H1 (cell line): ENCODE measurements around the gene FSIP1. TPM values are rescaled to one million over a fixed set of nuclear protein-coding genes. Genes with fewer than 3 reads are reported as not detected.

Experiments
- CTCF ChIA-PET: fragments of 300-600 bp; sonication (Branson Sonifier 250); formaldehyde crosslinking; loops from one replicate; lab custom pipeline; 2021; ENCODE audit not compliant: partially characterized antibody; lab: Charles Lee
- POLR2A ChIA-PET: fragments of 300-600 bp; sonication (Branson Sonifier 250); formaldehyde crosslinking; loops from one replicate; lab custom pipeline; 2021; ENCODE audit warnings: inconsistent platforms; ENCODE audit not compliant: partially characterized antibody; lab: Charles Lee
- DNase-seq, 2 experiments: peaks; one replicate each; pipeline versions ENCODE4 v3.0.0 to v3.0.0-alpha.2; 2010 to 2022; ENCODE audit warnings: low spot score in 2 of 2, low read depth in 1 of 2, mixed read lengths in 1 of 2
- FAIRE-seq: peaks from 2 replicates; lab custom pipeline; 2011; peaks lifted over from hg19 to GRCh38; lab: Jason Lieb, UNC
- H2AFZ ChIP-seq: 2 replicates; pipeline ENCODE4 v1.8.1; 2012; ENCODE audit warnings: low read length, inconsistent platforms
- H2AK5ac ChIP-seq: 2 replicates; pipeline ENCODE4 v1.6.1; 2013; ENCODE audit warnings: low read depth, low read length
- H2BK120ac ChIP-seq: replicated peaks from 2 replicates; pipeline ENCODE3; 2013; ENCODE audit warnings: low read depth, low read length, inconsistent platforms
- H2BK12ac ChIP-seq: 2 replicates; pipeline ENCODE4 v1.6.1; 2013; ENCODE audit warnings: low read depth, low read length
- H2BK15ac ChIP-seq: 2 replicates; pipeline ENCODE4 v1.6.1; 2013; ENCODE audit warnings: low read length
- H2BK20ac ChIP-seq: 2 replicates; pipeline ENCODE4 v1.6.1; 2013; ENCODE audit warnings: low read length
- H2BK5ac ChIP-seq: 2 replicates; pipeline ENCODE4 v1.6.1; 2013; ENCODE audit warnings: low read depth, low read length
- H3K14ac ChIP-seq: 2 replicates; pipeline ENCODE4 v1.6.1; 2013; ENCODE audit warnings: inconsistent platforms; ENCODE audit not compliant: insufficient read length
- H3K18ac ChIP-seq: 2 replicates; pipeline ENCODE4 v1.6.1; 2013; ENCODE audit warnings: low read length; ENCODE audit errors: extremely low read depth
- H3K23ac ChIP-seq: 2 replicates; pipeline ENCODE4 v1.6.1; 2013; ENCODE audit warnings: inconsistent platforms; ENCODE audit not compliant: insufficient read length
- H3K23me2 ChIP-seq: 2 replicates; pipeline ENCODE4 v1.6.1; 2013; ENCODE audit warnings: low read depth, low read length
- H3K27ac ChIP-seq: 2 replicates; pipeline ENCODE4 v1.6.1; 2011; ENCODE audit warnings: low read depth, low read length, inconsistent platforms
- H3K27me3 ChIP-seq, 4 experiments: replicated peaks in 1 of 4; 1 replicate in 1 of 4; 2 replicates in 3 of 4; pipeline versions ENCODE4 v1.6.1 to v1.8.1; 2011 to 2013; ENCODE audit warnings: low read length in 3 of 4, mild to moderate bottlenecking in 3 of 4, inconsistent platforms in 2 of 4, mixed read lengths in 2 of 4, moderate library complexity in 1 of 4; ENCODE audit not compliant: control insufficient read depth in 3 of 4, insufficient read depth in 3 of 4; ENCODE audit errors: extremely low read depth in 1 of 4
- H3K36me3 ChIP-seq, 4 experiments: 2 replicates each; pipeline versions ENCODE4 v1.6.1 to v1.8.1; 2011 to 2013; ENCODE audit warnings: mild to moderate bottlenecking in 4 of 4, low read length in 3 of 4, moderate library complexity in 2 of 4, control low read depth in 1 of 4, inconsistent platforms in 1 of 4; ENCODE audit not compliant: insufficient read depth in 4 of 4, control insufficient read depth in 2 of 4
- H3K4ac ChIP-seq: replicated peaks from 2 replicates; pipeline ENCODE3; 2013; ENCODE audit warnings: low read length, low read depth, mixed read lengths, inconsistent platforms; ENCODE audit not compliant: insufficient read length
- H3K4me1 ChIP-seq, 4 experiments: replicated peaks in 1 of 4; 1 replicate in 1 of 4; 2 replicates in 3 of 4; pipeline versions ENCODE4 v1.6.1 to v1.8.1; 2011 to 2013; ENCODE audit warnings: low read length in 3 of 4, inconsistent platforms in 2 of 4, mixed read lengths in 1 of 4; ENCODE audit not compliant: insufficient read depth in 4 of 4, control insufficient read depth in 3 of 4
- H3K4me2 ChIP-seq, 2 experiments: 2 replicates each; pipeline versions ENCODE4 v1.6.1 to v1.8.1; 2011 to 2013; ENCODE audit warnings: low read depth in 2 of 2, low read length in 2 of 2, control low read depth in 1 of 2, inconsistent platforms in 1 of 2, mild to moderate bottlenecking in 1 of 2; ENCODE audit not compliant: insufficient read depth in 1 of 2
- H3K4me3 ChIP-seq, 4 experiments: fragments of 200-600, 300-600 bp in 1 of 4; sonication (generic), shearing (Covaris generic), sonication (Bioruptor Twin) in 1 of 4; 2 replicates each; pipeline versions ENCODE4 v1.5.1 to v1.8.1; 2011 to 2016; ENCODE audit warnings: low read length in 4 of 4, low read depth in 3 of 4, control low read depth in 2 of 4, inconsistent platforms in 2 of 4, mild to moderate bottlenecking in 2 of 4, mixed read lengths in 1 of 4, moderate library complexity in 1 of 4; ENCODE audit not compliant: insufficient read depth in 2 of 4; ENCODE audit errors: extremely low read depth in 1 of 4
- H3K56ac ChIP-seq: replicated peaks from 2 replicates; pipeline ENCODE3; 2013; ENCODE audit warnings: low read depth, mild to moderate bottlenecking, mixed read lengths, low read length, inconsistent platforms; ENCODE audit not compliant: insufficient read length
- H3K79me1 ChIP-seq: 2 replicates; pipeline ENCODE4 v1.6.1; 2013; ENCODE audit warnings: low read depth, low read length, control low read depth
- H3K79me2 ChIP-seq, 2 experiments: 2 replicates each; pipeline versions ENCODE4 v1.6.1 to v1.8.1; 2012 to 2013; ENCODE audit warnings: low read length in 2 of 2, mild to moderate bottlenecking in 2 of 2, inconsistent platforms in 1 of 2; ENCODE audit not compliant: insufficient read depth in 2 of 2, control insufficient read depth in 1 of 2
- H3K9ac ChIP-seq, 4 experiments: replicated peaks in 1 of 4; 1 replicate in 1 of 4; 2 replicates in 3 of 4; pipeline versions ENCODE4 v1.6.1 to v1.8.1; 2011 to 2013; ENCODE audit warnings: low read depth in 3 of 4, low read length in 3 of 4, control low read depth in 2 of 4, mild to moderate bottlenecking in 2 of 4, moderate library complexity in 2 of 4, inconsistent platforms in 1 of 4; ENCODE audit errors: extremely low read depth in 1 of 4
- H3K9me3 ChIP-seq, 2 experiments: 2 replicates each; pipeline versions ENCODE4 v1.6.1 to v1.8.1; 2012 to 2013; ENCODE audit warnings: mild to moderate bottlenecking in 2 of 2, moderate library complexity in 2 of 2, control low read depth in 1 of 2, inconsistent platforms in 1 of 2, low read depth in 1 of 2, low read length in 1 of 2, mixed read lengths in 1 of 2; ENCODE audit not compliant: insufficient read depth in 2 of 2
- H4K20me1 ChIP-seq, 2 experiments: replicated peaks in 1 of 2; 2 replicates each; pipeline versions ENCODE3 to v1.8.1; 2011 to 2013; ENCODE audit warnings: inconsistent platforms in 2 of 2, low read length in 2 of 2, mild to moderate bottlenecking in 1 of 2; ENCODE audit not compliant: insufficient read depth in 2 of 2, control insufficient read depth in 1 of 2
- H4K5ac ChIP-seq: 2 replicates; pipeline ENCODE4 v1.6.1; 2013; ENCODE audit warnings: low read length, low read depth, mixed read lengths, inconsistent platforms; ENCODE audit not compliant: insufficient read length
- H4K8ac ChIP-seq: 2 replicates; pipeline ENCODE4 v1.8.0; 2013; ENCODE audit warnings: mild to moderate bottlenecking, moderate library complexity, low read length, inconsistent platforms; ENCODE audit not compliant: insufficient read depth; ENCODE audit errors: extremely low read depth
- H4K91ac ChIP-seq: replicated peaks from 2 replicates; pipeline ENCODE3; 2013; ENCODE audit warnings: low read length, mixed read lengths, inconsistent platforms; ENCODE audit not compliant: insufficient read length
- ASH2L ChIP-seq: fragments of 200-600, 300-600 bp; sonication (generic); IDR thresholded peaks from one replicate; pipeline ENCODE4 v1.7.1; 2017; ENCODE audit warnings: low read length
- CBX8 ChIP-seq: fragments of 300-800, 300-1000 bp; sonication (generic); IDR thresholded peaks from 2 replicates; pipeline ENCODE4 v1.7.1; 2016; ENCODE audit warnings: low read depth, low read length, borderline replicate concordance
- CTBP2 ChIP-seq: IDR thresholded peaks from 2 replicates; pipeline ENCODE4 v1.7.0; 2011; ENCODE audit warnings: borderline replicate concordance, mild to moderate bottlenecking, moderate library complexity, mixed read lengths, low read length; ENCODE audit not compliant: insufficient read depth, insufficient read length
- EP300 ChIP-seq, 2 experiments: IDR thresholded peaks; 1 replicate in 1 of 2; 2 replicates in 1 of 2; pipeline ENCODE4 v1.6.1; 2011 to 2012; ENCODE audit warnings: low read depth in 2 of 2, low read length in 2 of 2, mild to moderate bottlenecking in 2 of 2, borderline replicate concordance in 1 of 2, inconsistent platforms in 1 of 2, moderate library complexity in 1 of 2
- GABPA ChIP-seq: IDR thresholded peaks from 2 replicates; pipeline ENCODE4 v1.6.1; 2011; ENCODE audit warnings: mild to moderate bottlenecking, low read length, moderate library complexity, borderline replicate concordance; ENCODE audit not compliant: insufficient read depth
- HDAC2 ChIP-seq, 2 experiments: fragments of 300-600 bp in 1 of 2; sonication (generic) in 1 of 2; IDR thresholded peaks; 2 replicates each; pipeline ENCODE4 v1.6.1; 2011 to 2012; ENCODE audit warnings: low read depth in 2 of 2, low read length in 2 of 2, mild to moderate bottlenecking in 2 of 2, moderate library complexity in 2 of 2, borderline replicate concordance in 1 of 2, inconsistent platforms in 1 of 2
- JUND ChIP-seq: IDR thresholded peaks from 2 replicates; pipeline ENCODE4 v1.6.1; 2011; ENCODE audit warnings: mild to moderate bottlenecking, improper control_type of control experiment, low read length
- MAFK ChIP-seq: IDR thresholded peaks from 2 replicates; pipeline ENCODE4 v1.6.1; 2012; ENCODE audit warnings: low read depth, mild to moderate bottlenecking, improper control_type of control experiment, low read length
- RNF2 ChIP-seq: fragments of 200-900, 300-1000 bp; sonication (generic); IDR thresholded peaks from 2 replicates; pipeline ENCODE4 v1.7.1; 2016; ENCODE audit warnings: borderline replicate concordance, low read depth, mild to moderate bottlenecking, antibody characterized with exemption, low read length; ENCODE audit not compliant: poor library complexity, severe bottlenecking; ENCODE audit errors: missing control alignments
- SP1 ChIP-seq: IDR thresholded peaks from 2 replicates; pipeline ENCODE4 v1.6.1; 2011; ENCODE audit warnings: low read depth, low read length
- SP4 ChIP-seq: IDR thresholded peaks from 2 replicates; pipeline ENCODE4 v1.6.1; 2012; ENCODE audit warnings: low read length, inconsistent platforms
- SRF ChIP-seq: IDR thresholded peaks from 2 replicates; pipeline ENCODE4 v1.6.1; 2011; ENCODE audit warnings: mild to moderate bottlenecking, low read depth, low read length, moderate library complexity
- TAF7 ChIP-seq: optimal IDR thresholded peaks from 2 replicates; pipeline ENCODE3; 2011; ENCODE audit warnings: low read depth, mild to moderate bottlenecking, inconsistent platforms, low read length, moderate library complexity, borderline replicate concordance
- WGBS, 2 experiments: shearing (Covaris generic) in 1 of 2; methylation state at CpG; one replicate each; pipeline versions ENCODE4 v1.1.6 to v1.1.7; 2013 to 2015; ENCODE audit warnings: low lambda C conversion rate in 2 of 2, mixed read lengths in 2 of 2, inconsistent platforms in 1 of 2, low coverage in 1 of 2, missing lambda C conversion rate in 1 of 2; ENCODE audit not compliant: insufficient replicate concordance in 2 of 2, insufficient coverage in 1 of 2, insufficient read length in 1 of 2; ENCODE audit errors: extremely low coverage in 1 of 2, missing lambda C conversion rate in 1 of 2; 5-methylcytosine and 5-hydroxymethylcytosine counted together
- polyA plus RNA-seq, 7 experiments: library from polyadenylated mRNA; depleted of rRNA in 3 of 7; stranded (reverse) in 5 of 7; unstranded in 2 of 7; fragments of >200 nt in 5 of 7; fragments of 200-250 nt in 2 of 7; gene quantifications; 1 replicate in 5 of 7; 2 replicates in 1 of 7; 4 replicates in 1 of 7; pipeline versions ENCODE4 v1.2.1 to v1.2.3, GENCODE V29; 2011 to 2013; ENCODE audit warnings: missing spikeins in 2 of 7, mixed read lengths in 2 of 7
- total RNA-seq: library from RNA; stranded (reverse); fragmentation: NEBNext Ultra II Directional; extraction: Animal tissue kit (Norgen Biotek cat#: 25700); gene quantifications from 2 replicates; pipeline ENCODE4 v1.2.1, GENCODE V29; 2021

FSIP1 gene
- total and polyA plus RNA-seq, 2 of the 8 experiments (the other 6 are each of a cell fraction or from before 2014, with no cell fraction given) = 0.18 to 1.3 TPM

GRCh38 chr15:39748276-39748675 is 34.4 kb downstream of the FSIP1 start:
- Histone ChIP-seq H3K4me2 (no peak overlapping the region), H3K14ac (no peak overlapping the region), H3K4me3 (no peak overlapping the region), H3K79me2 (no peaks in the 10 kb centered on the region), H3K36me3 (no peaks in the 10 kb centered on the region), H2BK120ac (no peak overlapping the region), H2BK5ac (no peak overlapping the region), H3K79me1 (no peaks in the 10 kb centered on the region), H2BK15ac (no peak overlapping the region), H2AFZ (no peak overlapping the region), H4K5ac (no peak overlapping the region), H3K23me2 (no peaks in the 10 kb centered on the region), H3K56ac (no peak overlapping the region), H4K91ac (no peak overlapping the region), H3K9ac (no peak overlapping the region), H2BK20ac (no peak overlapping the region), H3K4ac (no peak overlapping the region), H2BK12ac (no peak overlapping the region), H3K18ac (no peak overlapping the region), H4K8ac (no peak overlapping the region), H3K4me1 (no peaks in the 10 kb centered on the region), H3K23ac (no peak overlapping the region), H3K27ac (no peak overlapping the region), H2AK5ac (no peak overlapping the region), H4K20me1 (no peaks in the 10 kb centered on the region), H3K9me3 (no peaks in the 10 kb centered on the region), H3K27me3 (no peaks in the 10 kb centered on the region)
- TF ChIP-seq RNF2 (no peak), SP1 (no peak), HDAC2 (IDR thresholded peaks at IDR 0.05; ENCODE audit: borderline replicate concordance in 1 of 2, low read depth in 2 of 2, low read length in 2 of 2) (no peak), EP300 (IDR thresholded peaks at IDR 0.05; ENCODE audit: borderline replicate concordance in 1 of 2, low read depth in 2 of 2, low read length in 2 of 2) (no peak), MAFK (no peak), ASH2L (no peak), CTBP2 (no peak), SP4 (no peak), CBX8 (no peak), JUND (no peak), TAF7 (no peak), SRF (no peak), GABPA (no peak)
- no peak for FAIRE-seq
- CTCF ChIA-PET = interaction anchor here (0.9 to 2.2 kb wide), 2 partner anchors 9 to 23 kb away, joined by 3 to 8 read pairs; no protein-coding TSS in a partner anchor
- DNase-seq = no peak
- POLR2A ChIA-PET = no interaction called here
- 96% methylated on average over 2 of the region's 2 CpGs; no CpG with 5 or more reads in 1 of the 2 experiments for WGBS, 2 experiments
